ENCODE data around the gene ZNF274.

ZNF274 gene

DNA sequence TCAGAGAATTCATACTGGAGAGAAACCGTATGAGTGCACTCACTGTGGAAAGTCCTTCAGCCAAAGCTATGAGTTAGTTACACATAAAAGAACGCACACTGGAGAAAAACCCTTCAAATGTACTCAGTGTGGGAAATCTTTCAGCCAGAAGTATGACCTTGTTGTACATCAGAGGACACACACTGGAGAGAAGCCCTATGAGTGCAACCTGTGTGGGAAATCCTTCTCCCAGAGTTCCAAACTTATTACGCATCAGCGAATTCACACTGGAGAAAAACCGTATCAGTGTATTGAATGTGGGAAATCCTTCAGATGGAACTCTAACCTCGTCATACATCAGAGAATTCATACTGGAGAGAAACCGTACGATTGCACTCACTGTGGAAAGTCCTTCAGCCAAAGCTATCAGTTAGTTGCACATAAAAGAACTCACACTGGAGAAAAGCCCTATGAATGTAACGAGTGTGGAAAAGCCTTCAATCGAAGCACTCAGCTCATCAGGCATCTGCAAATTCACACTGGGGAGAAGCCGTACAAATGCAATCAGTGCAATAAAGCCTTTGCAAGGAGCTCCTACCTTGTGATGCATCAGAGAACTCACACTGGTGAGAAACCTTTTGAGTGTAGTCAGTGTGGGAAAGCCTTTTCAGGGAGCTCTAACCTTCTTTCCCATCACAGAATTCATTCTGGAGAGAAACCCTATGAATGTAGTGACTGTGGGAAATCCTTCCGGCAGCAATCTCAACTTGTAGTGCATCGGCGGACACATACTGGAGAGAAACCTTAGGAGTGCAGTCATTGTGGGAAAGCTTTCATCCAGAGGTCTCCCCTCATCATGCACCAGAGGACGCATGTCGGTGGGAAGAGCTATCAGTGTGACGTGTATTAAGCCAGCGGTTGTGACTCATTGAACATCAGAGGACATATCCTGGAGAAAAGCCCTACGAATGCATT, 79.4 kb downstream of the ZNF274 start:
- H3K9me3 Mint-ChIP-seq: peaks cover 86% of the 10 kb centered on the region
- peaks cover 100% of the 10 kb centered on the region for H3K36me3 Mint-ChIP-seq (ENCODE audit: low read depth)
- H3K27ac Mint-ChIP-seq: no peak overlapping the region
- H3K4me3 Mint-ChIP-seq: no peak overlapping the region
- TF ChIP-seq CTCF (IDR thresholded peaks at IDR 0.05; ENCODE audit: unreplicated experiment in 3 of 3): no peak
- H3K4me1 Mint-ChIP-seq: no peaks in the 10 kb centered on the region
- peaks cover 3% of the 10 kb centered on the region for H3K27me3 Mint-ChIP-seq (ENCODE audit: low read depth)

DNA sequence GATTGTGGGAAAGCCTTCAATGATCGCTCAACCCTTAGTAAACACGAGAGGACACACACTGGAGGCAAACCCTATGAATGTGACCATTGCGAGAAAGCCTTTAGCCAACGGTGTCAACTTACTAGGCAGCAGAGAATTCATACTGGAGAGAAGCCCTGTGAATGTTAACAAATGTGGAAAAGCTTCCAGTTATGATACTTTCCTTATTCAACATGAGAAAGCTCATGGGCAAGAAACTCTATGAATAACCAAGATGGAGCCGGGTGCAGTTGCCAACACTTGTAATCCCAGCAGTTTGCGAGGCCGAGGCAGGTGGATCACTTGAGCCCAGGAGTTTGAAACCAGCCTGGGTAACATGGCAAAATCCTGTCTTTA, 80.0 kb downstream of the ZNF274 start:
- Mint-ChIP-seq H3K4me1 (no peaks in the 10 kb centered on the region), H3K36me3 (ENCODE audit: low read depth) (peaks cover 99% of the 10 kb centered on the region), H3K27me3 (ENCODE audit: low read depth) (no peaks in the 10 kb centered on the region), H3K9me3 (peaks cover 83% of the 10 kb centered on the region), H3K4me3 (no peak overlapping the region), H3K27ac (no peak overlapping the region)
- TF ChIP-seq CTCF (IDR thresholded peaks at IDR 0.05; ENCODE audit: unreplicated experiment in 3 of 3): no peak
